ENCODE measurements around the gene DPP6. TPM values are rescaled to one million over a fixed set of nuclear protein-coding genes. Genes with fewer than 3 reads are reported as not detected.

Gene DPP6
- total and polyA plus RNA-seq, 8 donors, result 0.29 to 1.2 (median 0.57) TPM

- H3K27me3 ChIP-seq, result peaks cover 0 to 3% of the 10 kb centered on the region in 2 donors
- no peak for DNase-seq
- H3K9me3 ChIP-seq, result no peaks in the 10 kb centered on the region
- no peak overlapping the region for H3K27ac ChIP-seq
- H3K4me3 ChIP-seq, result no peak overlapping the region
- no peaks in the 10 kb centered on the region for H3K36me3 ChIP-seq
- H3K4me1 ChIP-seq, result no peaks in the 10 kb centered on the region
- ATAC-seq, result no peak
- intact Hi-C loops (cut with DNase I), result no loop called here
- no peak for TF ChIP-seq CTCF (IDR thresholded peaks at IDR 0.05)
These were observed 131.3 kb downstream of the DPP6 start for GRCh38 chr7:154183482-154183881.

- intact Hi-C loops (cut with DNase I), result no loop called here
- no peak for TF ChIP-seq CTCF (IDR thresholded peaks at IDR 0.05)
- no peaks in the 10 kb centered on the region for H3K9me3 ChIP-seq
These were observed 131.7 kb downstream of the DPP6 start for GRCh38 chr7:154183946-154184345.

GRCh38 chr7:154186811-154187210 is 134.6 kb downstream of the DPP6 start:
- Histone ChIP-seq H3K27ac (no peak overlapping the region), H3K9me3 (no peaks in the 10 kb centered on the region), H3K27me3 (peaks cover 0 to 3% of the 10 kb centered on the region in 2 donors), H3K4me3 (no peak overlapping the region), H3K4me1 (no peaks in the 10 kb centered on the region), H3K36me3 (no peaks in the 10 kb centered on the region)
- TF ChIP-seq CTCF (IDR thresholded peaks at IDR 0.05), result no peak
- ATAC-seq (no peak), DNase-seq (no peak)
- intact Hi-C loops (cut with DNase I), result no loop called here

More at GRCh38 chr7:154183946-154184345, 131.7 kb downstream of the DPP6 start:
- no peaks in the 10 kb centered on the region for H3K4me1 ChIP-seq
- no peak overlapping the region for H3K4me3 ChIP-seq
- H3K36me3 ChIP-seq, result no peaks in the 10 kb centered on the region
- ATAC-seq (no peak), DNase-seq (no peak)
- no peak overlapping the region for H3K27ac ChIP-seq
- peaks cover 0 to 3% of the 10 kb centered on the region in 2 donors for H3K27me3 ChIP-seq

- Histone ChIP-seq H3K36me3 (no peaks in the 10 kb centered on the region), H3K9me3 (no peaks in the 10 kb centered on the region), H3K27me3 (no peaks in the 10 kb centered on the region), H3K27ac (no peak overlapping the region), H3K4me3 (no peak overlapping the region), H3K4me1 (no peaks in the 10 kb centered on the region)
- intact Hi-C loops (cut with DNase I), result no loop called here
- DNase-seq, result no peak
- no peak for TF ChIP-seq CTCF (IDR thresholded peaks at IDR 0.05)
- ATAC-seq, result no peak
These were observed 136.1 kb downstream of the DPP6 start for GRCh38 chr7:154188330-154188729.

GRCh38 chr7:154195266-154195665 is 143.1 kb downstream of the DPP6 start:
- DNase-seq, result no peak
- no peaks in the 10 kb centered on the region for H3K4me1 ChIP-seq
- no peak for TF ChIP-seq CTCF (IDR thresholded peaks at IDR 0.05)
- intact Hi-C loops (cut with DNase I), result no loop called here
- ATAC-seq, result no peak
- no peaks in the 10 kb centered on the region for H3K9me3 ChIP-seq
- H3K36me3 ChIP-seq, result no peaks in the 10 kb centered on the region
- H3K4me3 ChIP-seq, result no peak overlapping the region
- H3K27me3 ChIP-seq, result no peaks in the 10 kb centered on the region
- no peak overlapping the region for H3K27ac ChIP-seq

Data from left lung (tissue), 10 donors.